Measurements from ENCODE around the gene MRPL14.
"Not testable (repeated sequence)": the region's sequence is repeated elsewhere in the genome, so short reads cannot be mapped to it uniquely, and the experiment has no call there.

Gene MRPL14

DNA sequence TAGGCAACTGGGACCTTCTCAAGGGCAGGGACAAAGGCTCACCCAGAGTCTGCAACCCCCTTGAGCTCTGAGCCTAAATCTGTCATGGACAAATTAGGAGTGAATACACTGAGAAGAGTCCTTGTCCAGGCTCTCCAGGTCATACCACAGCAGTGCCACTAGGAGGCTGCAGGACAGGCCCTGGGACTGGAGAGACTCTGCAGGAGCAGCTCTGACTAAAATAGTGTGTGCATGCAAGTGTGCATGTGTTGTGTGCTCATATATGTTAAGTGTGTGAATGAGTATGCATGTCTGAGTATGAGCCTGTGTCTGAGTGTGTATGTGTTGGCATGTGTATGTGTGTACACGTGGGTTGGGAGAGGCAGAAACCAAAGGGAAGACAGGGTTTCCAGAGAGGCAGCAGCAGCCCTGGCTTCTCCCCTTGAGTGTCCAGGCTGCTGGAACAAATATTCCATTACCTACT lies 27.1 kb downstream of the MRPL14 start:
- Histone ChIP-seq H3K23ac (ENCODE audit: low read length) (no peak overlapping the region), H3K4me3 (ENCODE audit: low read length) (no peak overlapping the region), H3K4me2 (ENCODE audit: low read length) (no peak overlapping the region), H3K4me1 (ENCODE audit: control insufficient read depth, low read depth, low read length) (no peaks in the 10 kb centered on the region), H3K27me3 (ENCODE audit: insufficient read depth, low read length, poor library complexity) (no peaks in the 10 kb centered on the region), H2AK5ac (ENCODE audit: low read length) (no peak overlapping the region), H3K4ac (ENCODE audit: low read depth, low read length) (no peak overlapping the region), H4K5ac (ENCODE audit: low read length) (no peak overlapping the region), H3K27ac (ENCODE audit: low read depth, low read length) (no peak overlapping the region), H3K79me1 (ENCODE audit: low read length) (peaks cover 1% of the 10 kb centered on the region), H2BK5ac (ENCODE audit: low read length) (no peak overlapping the region), H4K8ac (ENCODE audit: low read depth, low read length) (no peak overlapping the region), H2BK15ac (replicated peaks; ENCODE audit: low read depth) (no peak overlapping the region), H3K56ac (ENCODE audit: low read length) (no peak overlapping the region), H3K18ac (ENCODE audit: low read length) (no peak overlapping the region), H2BK120ac (ENCODE audit: low read depth, low read length) (no peak overlapping the region), H3K9ac (ENCODE audit: low read length) (no peak overlapping the region), H3K36me3 (ENCODE audit: control insufficient read depth, insufficient read depth, low read length) (peaks cover 7% of the 10 kb centered on the region), H3K79me2 (ENCODE audit: control insufficient read depth, insufficient read depth, low read length) (no peaks in the 10 kb centered on the region)
- WGBS (ENCODE audit: extremely low coverage, insufficient coverage, low lambda C conversion rate) = no CpG with 5 or more reads among the region's 1 CpG
- DNase-seq = peak; percentile 54

DNA sequence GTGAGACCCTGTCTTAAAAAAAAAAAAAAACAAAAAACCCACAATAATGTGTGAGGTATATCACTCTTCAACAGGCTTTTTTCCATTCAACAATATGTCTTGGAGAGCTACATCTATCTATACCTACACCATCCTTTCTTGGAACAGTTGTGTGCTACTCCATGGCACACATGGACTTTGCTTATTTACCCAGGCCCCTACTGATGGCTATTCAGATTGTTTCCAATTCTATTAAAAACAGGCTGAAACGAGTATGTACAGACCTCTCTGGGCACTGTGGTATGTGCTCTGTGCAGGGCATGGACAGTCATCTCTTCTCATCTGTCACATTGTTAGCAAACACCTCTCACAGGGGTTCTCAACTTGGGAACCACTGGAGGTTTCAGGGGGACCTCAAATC lies 28.1 kb downstream of the MRPL14 start:
- Histone ChIP-seq H3K23ac (ENCODE audit: low read length) (no peak overlapping the region), H3K27me3 (ENCODE audit: insufficient read depth, low read length, poor library complexity) (no peaks in the 10 kb centered on the region), H3K36me3 (ENCODE audit: control insufficient read depth, insufficient read depth, low read length) (peaks cover 7% of the 10 kb centered on the region), H3K79me2 (ENCODE audit: control insufficient read depth, insufficient read depth, low read length) (no peaks in the 10 kb centered on the region), H4K5ac (ENCODE audit: low read length) (no peak overlapping the region), H2BK120ac (ENCODE audit: low read depth, low read length) (no peak overlapping the region), H3K18ac (ENCODE audit: low read length) (no peak overlapping the region), H2BK15ac (replicated peaks; ENCODE audit: low read depth) (no peak overlapping the region), H2AK5ac (ENCODE audit: low read length) (no peak overlapping the region), H2BK5ac (ENCODE audit: low read length) (no peak overlapping the region), H3K4me2 (ENCODE audit: low read length) (no peak overlapping the region), H3K27ac (ENCODE audit: low read depth, low read length) (no peak overlapping the region), H3K79me1 (ENCODE audit: low read length) (peaks cover 1% of the 10 kb centered on the region), H4K8ac (ENCODE audit: low read depth, low read length) (no peak overlapping the region), H3K4me1 (ENCODE audit: control insufficient read depth, low read depth, low read length) (no peaks in the 10 kb centered on the region), H3K56ac (ENCODE audit: low read length) (no peak overlapping the region), H3K4ac (ENCODE audit: low read depth, low read length) (no peak overlapping the region), H3K4me3 (ENCODE audit: low read length) (no peak overlapping the region), H3K9ac (ENCODE audit: low read length) (no peak overlapping the region)
- WGBS (ENCODE audit: extremely low coverage, insufficient coverage, low lambda C conversion rate) = no CpG with 5 or more reads among the region's 1 CpG
- no peak for DNase-seq

DNA sequence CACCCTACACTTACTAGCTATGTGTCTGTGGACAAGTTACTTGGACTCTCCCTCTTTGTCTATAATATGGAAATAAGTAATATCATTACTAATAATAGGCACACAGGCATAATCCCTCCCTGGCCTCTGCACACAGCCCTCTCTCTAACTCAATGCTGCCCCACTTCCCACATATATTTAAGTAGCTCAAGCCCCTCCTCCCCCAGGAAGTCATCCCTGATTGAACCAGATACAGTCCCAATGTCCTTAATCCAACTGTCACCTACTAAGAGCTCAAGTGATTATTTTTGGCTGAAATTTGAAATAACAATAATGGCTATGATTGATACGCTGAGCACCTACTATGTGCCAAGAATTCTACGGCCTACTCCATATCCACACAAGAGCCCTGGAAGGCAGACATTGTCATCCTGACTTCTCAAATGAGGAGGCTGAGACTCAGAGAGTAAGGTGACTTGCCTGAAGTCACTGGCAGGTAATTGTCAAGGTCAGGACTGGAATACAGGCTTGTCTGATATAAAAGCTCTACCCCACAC lies 29.4 kb downstream of the MRPL14 start:
- no CpG with 5 or more reads among the region's 2 CpGs for WGBS (ENCODE audit: extremely low coverage, insufficient coverage, low lambda C conversion rate)
- no peaks in the 10 kb centered on the region for H3K4me1 ChIP-seq (ENCODE audit: control insufficient read depth, low read depth, low read length)
- peaks cover 2% of the 10 kb centered on the region for H3K36me3 ChIP-seq (ENCODE audit: control insufficient read depth, insufficient read depth, low read length)
- no peak overlapping the region for H3K23ac ChIP-seq (ENCODE audit: low read length)
- H2BK120ac ChIP-seq (ENCODE audit: low read depth, low read length) = no peak overlapping the region
- no peak overlapping the region for H3K4ac ChIP-seq (ENCODE audit: low read depth, low read length)
- H2BK15ac ChIP-seq (replicated peaks; ENCODE audit: low read depth) = no peak overlapping the region
- no peak overlapping the region for H3K9ac ChIP-seq (ENCODE audit: low read length)
- H3K79me2 ChIP-seq (ENCODE audit: control insufficient read depth, insufficient read depth, low read length) = no peaks in the 10 kb centered on the region
- no peak overlapping the region for H4K8ac ChIP-seq (ENCODE audit: low read depth, low read length)
- no peaks in the 10 kb centered on the region for H3K27me3 ChIP-seq (ENCODE audit: insufficient read depth, low read length, poor library complexity)
- H3K4me2 ChIP-seq (ENCODE audit: low read length) = no peak overlapping the region
- DNase-seq = no peak
- H2BK5ac ChIP-seq (ENCODE audit: low read length) = no peak overlapping the region
- no peak overlapping the region for H3K4me3 ChIP-seq (ENCODE audit: low read length)
- H3K27ac ChIP-seq (ENCODE audit: low read depth, low read length) = no peak overlapping the region
- H4K5ac ChIP-seq (ENCODE audit: low read length) = no peak overlapping the region
- no peaks in the 10 kb centered on the region for H3K79me1 ChIP-seq (ENCODE audit: low read length)
- no peak overlapping the region for H3K18ac ChIP-seq (ENCODE audit: low read length)
- no peak overlapping the region for H2AK5ac ChIP-seq (ENCODE audit: low read length)
- H3K56ac ChIP-seq (ENCODE audit: low read length) = no peak overlapping the region

DNA sequence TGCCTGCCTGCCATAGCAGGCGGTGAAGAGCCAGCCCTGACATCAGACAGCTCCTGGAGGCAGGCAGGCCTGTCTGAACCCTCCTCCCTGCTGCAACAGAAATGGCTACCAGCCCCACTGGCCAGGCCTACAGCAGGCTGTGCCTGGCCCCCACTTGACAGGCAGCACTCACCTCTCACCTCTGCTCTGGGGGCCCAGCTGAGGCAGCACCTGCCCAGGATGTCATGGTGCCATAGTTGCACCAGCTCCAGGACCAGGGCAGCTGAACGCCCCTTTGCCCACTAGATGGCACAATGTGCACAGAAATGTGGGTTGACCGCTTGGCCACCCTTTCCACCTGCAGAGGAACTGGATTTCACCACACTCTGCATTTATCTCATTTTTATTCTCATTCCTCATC lies 30.6 kb downstream of the MRPL14 start:
- Histone ChIP-seq H3K18ac (ENCODE audit: low read length) (no peak overlapping the region), H3K27ac (ENCODE audit: low read depth, low read length) (no peak overlapping the region), H2BK15ac (replicated peaks; ENCODE audit: low read depth) (no peak overlapping the region), H3K4me2 (ENCODE audit: low read length) (no peak overlapping the region), H3K23ac (ENCODE audit: low read length) (no peak overlapping the region), H3K27me3 (ENCODE audit: insufficient read depth, low read length, poor library complexity) (no peaks in the 10 kb centered on the region), H3K4me3 (ENCODE audit: low read length) (no peak overlapping the region), H3K79me2 (ENCODE audit: control insufficient read depth, insufficient read depth, low read length) (no peaks in the 10 kb centered on the region), H3K4ac (ENCODE audit: low read depth, low read length) (no peak overlapping the region), H4K5ac (ENCODE audit: low read length) (no peak overlapping the region), H3K36me3 (ENCODE audit: control insufficient read depth, insufficient read depth, low read length) (peaks cover 2% of the 10 kb centered on the region), H3K4me1 (ENCODE audit: control insufficient read depth, low read depth, low read length) (no peaks in the 10 kb centered on the region), H3K79me1 (ENCODE audit: low read length) (no peaks in the 10 kb centered on the region), H3K9ac (ENCODE audit: low read length) (no peak overlapping the region), H2BK120ac (ENCODE audit: low read depth, low read length) (no peak overlapping the region), H4K8ac (ENCODE audit: low read depth, low read length) (no peak overlapping the region), H2BK5ac (ENCODE audit: low read length) (no peak overlapping the region), H2AK5ac (ENCODE audit: low read length) (no peak overlapping the region), H3K56ac (ENCODE audit: low read length) (no peak overlapping the region)
- WGBS (ENCODE audit: extremely low coverage, insufficient coverage, low lambda C conversion rate) = no CpG with 5 or more reads among the region's 3 CpGs
- peak; percentile 60 for DNase-seq

DNA sequence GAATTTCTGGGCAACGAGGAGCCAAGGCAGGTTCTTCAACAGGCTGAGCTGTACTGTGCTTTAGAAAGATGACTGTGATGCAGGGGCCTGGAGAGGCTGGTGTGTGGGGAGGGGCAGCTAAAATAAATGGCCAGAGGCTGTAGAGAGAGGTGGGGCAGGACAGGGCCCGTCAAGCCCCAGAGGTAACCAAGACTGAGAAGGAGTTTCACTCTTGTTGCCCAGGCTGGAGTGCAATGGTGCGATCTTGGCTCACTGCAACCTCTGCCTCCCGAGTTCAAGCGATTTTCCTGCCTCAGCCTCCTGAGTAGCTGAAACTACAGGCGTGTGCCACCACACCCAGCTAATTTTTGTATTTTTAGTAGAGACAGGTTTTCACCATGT lies 32.0 kb downstream of the MRPL14 start:
- not testable (repeated sequence) for H3K36me3 ChIP-seq (ENCODE audit: control insufficient read depth, insufficient read depth, low read length); H3K18ac ChIP-seq (ENCODE audit: low read length); H3K79me2 ChIP-seq (ENCODE audit: control insufficient read depth, insufficient read depth, low read length); H2AK5ac ChIP-seq (ENCODE audit: low read length); H3K27me3 ChIP-seq (ENCODE audit: insufficient read depth, low read length, poor library complexity); H3K4ac ChIP-seq (ENCODE audit: low read depth, low read length); H4K5ac ChIP-seq (ENCODE audit: low read length); H2BK15ac ChIP-seq (replicated peaks; ENCODE audit: low read depth); H3K4me1 ChIP-seq (ENCODE audit: control insufficient read depth, low read depth, low read length); H2BK120ac ChIP-seq (ENCODE audit: low read depth, low read length); H3K27ac ChIP-seq (ENCODE audit: low read depth, low read length); H4K8ac ChIP-seq (ENCODE audit: low read depth, low read length); H3K9ac ChIP-seq (ENCODE audit: low read length); H3K4me3 ChIP-seq (ENCODE audit: low read length); H3K79me1 ChIP-seq (ENCODE audit: low read length); H2BK5ac ChIP-seq (ENCODE audit: low read length); DNase-seq; H3K23ac ChIP-seq (ENCODE audit: low read length); H3K4me2 ChIP-seq (ENCODE audit: low read length); H3K56ac ChIP-seq (ENCODE audit: low read length)
- no CpG with 5 or more reads among the region's 6 CpGs for WGBS (ENCODE audit: extremely low coverage, insufficient coverage, low lambda C conversion rate)

Measured in mesendoderm (in vitro differentiated cells).